ENCODE data around the gene GPR152.

The GPR152 gene

GRCh38 chr11:67423466-67423865, 29.1 kb downstream of the GPR152 start:
- no peak for DNase-seq

- DNase-seq, result no peak
Measured at GRCh38 chr11:67422891-67423290, 29.6 kb downstream of the GPR152 start.

GRCh38 chr11:67421430-67422031, 31.0 kb downstream of the GPR152 start:
- DNase-seq, result no peak

GRCh38 chr11:67420646-67421429, 31.7 kb downstream of the GPR152 start:
- peak; percentile 99 for DNase-seq

GRCh38 chr11:67420147-67420645, 32.3 kb downstream of the GPR152 start:
- DNase-seq, result no peak

- no peak for DNase-seq
Measured at GRCh38 chr11:67419325-67420049, 33.0 kb downstream of the GPR152 start.

GRCh38 chr11:67418476-67419281, 33.9 kb downstream of the GPR152 start:
- DNase-seq, result no peak

GRCh38 chr11:67417425-67417824, 35.1 kb downstream of the GPR152 start:
- DNase-seq, result no peak

GRCh38 chr11:67416416-67417335, 35.9 kb downstream of the GPR152 start:
- DNase-seq, result peak; percentile 44

- no peak for DNase-seq
Measured at GRCh38 chr11:67415501-67416304, 36.8 kb downstream of the GPR152 start, which contains the start of gene CARNS1. Gene CARNS1, plus strand, starts transcription at chr11:67415678. Its CDS starts 522 bp downstream, at chr11:67416200.

- no peak for DNase-seq
Measured at GRCh38 chr11:67413266-67413849, 39.2 kb downstream of the GPR152 start.

GRCh38 chr11:67412495-67413179, 39.9 kb downstream of the GPR152 start:
- DNase-seq, result no peak

GRCh38 chr11:67411785-67412152, 40.8 kb downstream of the GPR152 start:
- no peak for DNase-seq

GRCh38 chr11:67410984-67411784, 41.3 kb downstream of the GPR152 start:
- DNase-seq, result no peak

GRCh38 chr11:67410369-67410831, 42.1 kb downstream of the GPR152 start:
- no peak for DNase-seq

GRCh38 chr11:67409781-67410368, 42.7 kb downstream of the GPR152 start:
- DNase-seq, result no peak

GRCh38 chr11:67409261-67409666, 43.3 kb downstream of the GPR152 start:
- peak; percentile 58 for DNase-seq
